CD4-positive, alpha-beta T cell (primary cell): Measurements from ENCODE around the gene NLE1. TPM values are rescaled to one million over a fixed set of nuclear protein-coding genes. Genes with fewer than 3 reads are reported as not detected.
"Not testable (repeated sequence)": the region's sequence is repeated elsewhere in the genome, so short reads cannot be mapped to it uniquely, and the experiment has no call there.

ENCODE experiments used
- ATAC-seq: fragments of 200-7000 bp; cut with Tn5 transposase; one replicate; pipeline ENCODE4 v1.10.0; 2022; ENCODE audit warnings: mild to moderate bottlenecking; ENCODE audit not compliant: poor library complexity
- CTCF ChIA-PET: fragments of 350-600 bp; sonication (Branson Sonifier 250); formaldehyde crosslinking; loops from one replicate; lab custom pipeline; 2021; ENCODE audit warnings: antibody characterized with exemption, inconsistent platforms; lab: Charles Lee
- POLR2A ChIA-PET: fragments of 350-600 bp; sonication (Branson Sonifier 250); formaldehyde crosslinking; loops from one replicate; lab custom pipeline; 2021; ENCODE audit warnings: antibody characterized with exemption, inconsistent platforms; lab: Charles Lee
- DNase-seq, 14 experiments: peaks; one replicate each; pipeline ENCODE4 v3.0.0-alpha.2; 2013 to 2020; ENCODE audit warnings: mixed read lengths in 2 of 14
- H3K27ac ChIP-seq, 2 donors: one replicate each; pipeline versions ENCODE4 v1.5.1 to v1.7.0; 2013; ENCODE audit warnings: low read length in 2 of 2, low read depth in 1 of 2, mild to moderate bottlenecking in 1 of 2
- H3K27me3 ChIP-seq, 2 experiments: 1 replicate in 1 of 2; 2 replicates in 1 of 2; pipeline versions ENCODE4 v1.6.1 to v1.7.0; 2013; ENCODE audit warnings: low read length in 2 of 2, control low read depth in 1 of 2, mild to moderate bottlenecking in 1 of 2, moderate library complexity in 1 of 2; ENCODE audit not compliant: insufficient read depth in 2 of 2, control insufficient read depth in 1 of 2
- H3K36me3 ChIP-seq: one replicate; pipeline ENCODE4 v1.6.1; 2013; ENCODE audit warnings: low read length, control low read depth; ENCODE audit not compliant: insufficient read depth
- H3K4me1 ChIP-seq: one replicate; pipeline ENCODE4 v1.6.1; 2013; ENCODE audit warnings: low read length, control low read depth; ENCODE audit not compliant: insufficient read depth
- H3K4me3 ChIP-seq: one replicate; pipeline ENCODE4 v1.5.1; 2013; ENCODE audit warnings: mild to moderate bottlenecking, low read length, moderate library complexity
- H3K9me3 ChIP-seq, 2 experiments: 1 replicate in 1 of 2; 2 replicates in 1 of 2; pipeline versions ENCODE4 v1.6.1 to v1.7.0; 2013; ENCODE audit warnings: low read length in 2 of 2, mild to moderate bottlenecking in 2 of 2, control low read depth in 1 of 2, moderate library complexity in 1 of 2; ENCODE audit not compliant: control insufficient read depth in 1 of 2, insufficient read depth in 1 of 2
- H3K27ac Mint-ChIP-seq: one replicate; pipeline ENCODE4 v1.8.0; 2020; ENCODE audit warnings: mixed read lengths
- H3K27me3 Mint-ChIP-seq: one replicate; pipeline ENCODE4 v1.8.0; 2021; ENCODE audit warnings: mixed read lengths
- H3K36me3 Mint-ChIP-seq: one replicate; pipeline ENCODE4 v1.8.0; 2021; ENCODE audit warnings: low read depth, mixed read lengths
- H3K4me1 Mint-ChIP-seq: one replicate; pipeline ENCODE4 v1.8.0; 2021; ENCODE audit warnings: low read depth, mixed read lengths
- H3K4me3 Mint-ChIP-seq: one replicate; pipeline ENCODE4 v1.8.0; 2020; ENCODE audit warnings: mild to moderate bottlenecking, mixed read lengths
- H3K9me3 Mint-ChIP-seq: one replicate; pipeline ENCODE4 v1.8.0; 2020; ENCODE audit warnings: mixed read lengths
- intact Hi-C, 2 experiments: fragments of 100-400 bp; cut with DNase I in 1 of 2; cut with micrococcal nuclease in 1 of 2; formaldehyde crosslinking; loops; one replicate each; pipeline versions ENCODE4 v1.15.1 to v1.9.0; 2023 to 2025; cut with DNase I, micrococcal nuclease
- total RNA-seq, 174 experiments: library from RNA in 2 of 174; stranded (reverse) in 2 of 174; gene quantifications; one replicate each; pipeline ENCODE4 v1.2.3 and lab custom pipeline; 2021 to 2026
- TF ChIP-seq, protein P1 (sequence below): fragments of 200-600 bp; IDR thresholded peaks from one replicate; pipeline ENCODE4 v1.8.0; 2022; ENCODE audit warnings: antibody characterized with exemption, mild to moderate bottlenecking

Gene NLE1
- total RNA-seq, 2 experiments from 2014 or later = 8.9 to 9.5 TPM

- H3K4me3 Mint-ChIP-seq = peak overlapping the region; percentile 43
- H3K36me3 Mint-ChIP-seq = peaks cover 9% of the 10 kb centered on the region
- peaks cover 93% of the 10 kb centered on the region for H3K4me1 Mint-ChIP-seq
- TF ChIP-seq, protein P1, sequence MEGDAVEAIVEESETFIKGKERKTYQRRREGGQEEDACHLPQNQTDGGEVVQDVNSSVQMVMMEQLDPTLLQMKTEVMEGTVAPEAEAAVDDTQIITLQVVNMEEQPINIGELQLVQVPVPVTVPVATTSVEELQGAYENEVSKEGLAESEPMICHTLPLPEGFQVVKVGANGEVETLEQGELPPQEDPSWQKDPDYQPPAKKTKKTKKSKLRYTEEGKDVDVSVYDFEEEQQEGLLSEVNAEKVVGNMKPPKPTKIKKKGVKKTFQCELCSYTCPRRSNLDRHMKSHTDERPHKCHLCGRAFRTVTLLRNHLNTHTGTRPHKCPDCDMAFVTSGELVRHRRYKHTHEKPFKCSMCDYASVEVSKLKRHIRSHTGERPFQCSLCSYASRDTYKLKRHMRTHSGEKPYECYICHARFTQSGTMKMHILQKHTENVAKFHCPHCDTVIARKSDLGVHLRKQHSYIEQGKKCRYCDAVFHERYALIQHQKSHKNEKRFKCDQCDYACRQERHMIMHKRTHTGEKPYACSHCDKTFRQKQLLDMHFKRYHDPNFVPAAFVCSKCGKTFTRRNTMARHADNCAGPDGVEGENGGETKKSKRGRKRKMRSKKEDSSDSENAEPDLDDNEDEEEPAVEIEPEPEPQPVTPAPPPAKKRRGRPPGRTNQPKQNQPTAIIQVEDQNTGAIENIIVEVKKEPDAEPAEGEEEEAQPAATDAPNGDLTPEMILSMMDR = no peak
- POLR2A ChIA-PET = interaction anchor here (0.7 to 5.6 kb wide), 5 partner anchors 14 to 198 kb away, joined by 3 to 56 read pairs (median 4); partner anchors contain the start of gene SLFN5
- H3K27me3 Mint-ChIP-seq = no peaks in the 10 kb centered on the region
- Histone ChIP-seq H3K4me3 (no peak overlapping the region), H3K27me3 (no peaks in the 10 kb centered on the region), H3K9me3 (no peaks in the 10 kb centered on the region), H3K27ac (no peak overlapping the region), H3K4me1 (peaks cover 63% of the 10 kb centered on the region), H3K36me3 (no peaks in the 10 kb centered on the region)
- H3K9me3 Mint-ChIP-seq = no peaks in the 10 kb centered on the region
- DNase-seq (no peak), ATAC-seq (no peak)
- intact Hi-C loops = loop anchor here in 1 of 2 experiments (2.0 kb wide), 1 partner anchor 37 kb away; no protein-coding TSS in a partner anchor
- CTCF ChIA-PET = no interaction called here
- peak overlapping the region; percentile 92 for H3K27ac Mint-ChIP-seq
Observed at GRCh38 chr17:35175638-35176415, 33.7 kb upstream of the NLE1 start.

DNA sequence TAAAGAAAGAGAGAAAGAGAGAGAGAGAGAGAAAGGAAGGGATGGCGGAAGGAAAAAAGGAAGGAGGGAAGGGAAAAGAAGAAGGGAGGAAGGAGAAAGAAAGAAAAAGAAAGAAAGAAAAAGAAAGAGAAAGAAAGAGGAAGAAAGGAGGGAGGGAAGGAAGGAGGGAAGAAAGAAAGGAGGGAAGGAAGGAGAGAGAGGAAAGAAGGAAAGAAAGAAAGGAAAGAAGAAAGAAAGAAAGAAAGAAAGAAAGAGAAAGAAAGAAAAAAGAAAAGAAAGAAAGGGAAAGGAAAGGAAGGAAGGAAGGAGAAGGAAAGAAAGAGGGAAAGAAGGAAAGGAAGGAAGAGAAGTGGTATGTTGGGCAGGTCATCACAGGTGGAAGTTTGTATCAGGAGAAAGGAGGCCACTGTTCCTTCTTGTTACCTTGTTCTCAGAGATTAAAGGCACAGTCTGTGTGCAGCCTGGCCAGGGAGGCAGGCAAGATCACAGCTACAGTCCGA is 32.8 kb upstream of the NLE1 start:
- H3K36me3 Mint-ChIP-seq = peaks cover 9% of the 10 kb centered on the region
- no peak overlapping the region for H3K4me3 ChIP-seq
- TF ChIP-seq, protein P1 = no peak
- DNase-seq (no peak), ATAC-seq (no peak)
- no peak overlapping the region for H3K27ac ChIP-seq
- no peaks in the 10 kb centered on the region for H3K9me3 Mint-ChIP-seq
- ChIA-PET POLR2A (interaction anchor here (0.7 to 5.6 kb wide), 5 partner anchors 39 to 92 kb away, joined by 3 to 56 read pairs (median 4); partner anchors contain the start of gene SLFN5), CTCF (no interaction called here)
- no peak overlapping the region for H3K4me3 Mint-ChIP-seq
- no peaks in the 10 kb centered on the region for H3K27me3 Mint-ChIP-seq
- H3K4me1 ChIP-seq = peaks cover 55% of the 10 kb centered on the region
- intact Hi-C loops = no loop called here
- H3K27ac Mint-ChIP-seq = peak overlapping the region; percentile 92
- H3K9me3 ChIP-seq = no peaks in the 10 kb centered on the region
- no peaks in the 10 kb centered on the region for H3K36me3 ChIP-seq
- no peaks in the 10 kb centered on the region for H3K27me3 ChIP-seq
- peaks cover 84% of the 10 kb centered on the region for H3K4me1 Mint-ChIP-seq

DNA sequence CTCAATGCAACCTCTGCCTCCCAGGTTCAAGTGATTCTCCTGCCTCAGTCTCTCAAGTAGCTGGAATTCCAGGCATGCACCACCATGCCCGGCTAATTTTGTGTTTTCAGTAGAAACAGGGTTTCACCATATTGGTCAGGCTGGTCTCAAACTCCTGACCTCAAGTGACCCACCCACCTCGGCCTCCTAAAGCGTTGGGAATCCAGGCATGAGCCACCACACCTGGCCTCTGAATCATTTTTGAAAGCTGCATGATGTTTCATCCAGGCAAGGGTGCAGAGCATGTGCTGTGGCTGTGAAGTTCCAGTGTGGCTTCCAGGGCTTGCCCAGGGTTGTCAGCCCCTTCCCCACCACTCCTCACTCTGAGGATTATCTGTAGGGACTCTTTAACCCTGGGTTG is 30.2 kb upstream of the NLE1 start:
- not testable (repeated sequence) for DNase-seq, H3K36me3 ChIP-seq, H3K27me3 Mint-ChIP-seq, H3K36me3 Mint-ChIP-seq, H3K9me3 ChIP-seq, H3K4me3 Mint-ChIP-seq, H3K4me3 ChIP-seq, ATAC-seq, H3K27ac ChIP-seq, H3K9me3 Mint-ChIP-seq, H3K27me3 ChIP-seq
- ChIA-PET CTCF (interaction anchor here (0.7 to 3.1 kb wide), 2 partner anchors 190 to 367 kb away, joined by 5 to 8 read pairs; no protein-coding TSS in a partner anchor), POLR2A (interaction anchor here (1.0 to 2.4 kb wide), 6 partner anchors 42 to 368 kb away, joined by 3 to 9 read pairs (median 4); partner anchors contain the start of gene SLFN5)
- peaks cover 47% of the 10 kb centered on the region for H3K4me1 ChIP-seq
- Mint-ChIP-seq H3K4me1 (peaks cover 60% of the 10 kb centered on the region), H3K27ac (peak overlapping the region; percentile 92)
- intact Hi-C loops = loop anchor here (1.0 to 2.0 kb wide), 2 partner anchors 69 to 200 kb away; partner anchors contain the start of gene SLFN11 (in 1 of the 2)
